ENCODE measurements around the gene FCHO2.

DNA sequence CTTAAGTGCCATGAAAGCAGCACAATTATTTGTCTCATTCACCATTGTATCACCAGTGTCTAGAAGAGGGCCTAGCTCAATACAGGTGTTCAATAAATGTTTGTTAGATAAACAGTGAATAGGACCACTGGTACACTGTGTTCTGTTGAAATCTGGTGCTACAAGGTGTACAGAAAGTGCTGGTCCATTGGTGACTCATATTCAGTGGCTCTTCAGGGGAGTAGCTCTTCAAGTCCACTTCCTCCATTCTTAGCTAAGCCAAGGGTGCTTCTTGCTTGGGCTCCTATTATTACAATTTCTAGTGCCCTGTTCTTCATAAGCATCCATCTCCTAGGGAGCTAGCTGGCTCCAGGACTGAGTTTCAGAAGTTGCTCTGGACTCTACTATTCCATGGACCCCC, 6.4 kb upstream of the FCHO2 start:
- TF ChIP-seq, protein P1, sequence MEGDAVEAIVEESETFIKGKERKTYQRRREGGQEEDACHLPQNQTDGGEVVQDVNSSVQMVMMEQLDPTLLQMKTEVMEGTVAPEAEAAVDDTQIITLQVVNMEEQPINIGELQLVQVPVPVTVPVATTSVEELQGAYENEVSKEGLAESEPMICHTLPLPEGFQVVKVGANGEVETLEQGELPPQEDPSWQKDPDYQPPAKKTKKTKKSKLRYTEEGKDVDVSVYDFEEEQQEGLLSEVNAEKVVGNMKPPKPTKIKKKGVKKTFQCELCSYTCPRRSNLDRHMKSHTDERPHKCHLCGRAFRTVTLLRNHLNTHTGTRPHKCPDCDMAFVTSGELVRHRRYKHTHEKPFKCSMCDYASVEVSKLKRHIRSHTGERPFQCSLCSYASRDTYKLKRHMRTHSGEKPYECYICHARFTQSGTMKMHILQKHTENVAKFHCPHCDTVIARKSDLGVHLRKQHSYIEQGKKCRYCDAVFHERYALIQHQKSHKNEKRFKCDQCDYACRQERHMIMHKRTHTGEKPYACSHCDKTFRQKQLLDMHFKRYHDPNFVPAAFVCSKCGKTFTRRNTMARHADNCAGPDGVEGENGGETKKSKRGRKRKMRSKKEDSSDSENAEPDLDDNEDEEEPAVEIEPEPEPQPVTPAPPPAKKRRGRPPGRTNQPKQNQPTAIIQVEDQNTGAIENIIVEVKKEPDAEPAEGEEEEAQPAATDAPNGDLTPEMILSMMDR (IDR thresholded peaks at IDR 0.05), result no peak
- no peak for TF ChIP-seq POLR2A (IDR thresholded peaks at IDR 0.05)
- TF ChIP-seq EP300 (IDR thresholded peaks at IDR 0.05), result no peak

All from tibial nerve (tissue), 4 donors.